Measurements from ENCODE around the gene RABGAP1L.

Gene RABGAP1L

GRCh38 chr1:174828264-174828663, 668.9 kb downstream of the RABGAP1L start:
- H3K27ac ChIP-seq (ENCODE audit: low read depth, low read length): no peak overlapping the region
- no peak overlapping the region for H3K14ac ChIP-seq (ENCODE audit: low read length)
- no peaks in the 10 kb centered on the region for H3K79me1 ChIP-seq (ENCODE audit: low read length)
- H3K27me3 ChIP-seq (ENCODE audit: insufficient read depth, low read length): no peaks in the 10 kb centered on the region
- H3K9ac ChIP-seq (ENCODE audit: low read length): no peak overlapping the region
- no peak overlapping the region for H2AK5ac ChIP-seq (ENCODE audit: low read length)
- H3K23ac ChIP-seq (ENCODE audit: low read length): peak overlapping the region; percentile 30
- no peak overlapping the region for H3K4ac ChIP-seq (ENCODE audit: low read depth, low read length)
- no peaks in the 10 kb centered on the region for H3K4me1 ChIP-seq (ENCODE audit: control insufficient read depth in 1 of 2, insufficient read depth in 2 of 2, low read length in 2 of 2)
- no peak overlapping the region for H2BK5ac ChIP-seq (ENCODE audit: low read depth, low read length, poor library complexity)
- H4K8ac ChIP-seq (ENCODE audit: low read depth, low read length): no peak overlapping the region
- WGBS (ENCODE audit: extremely low coverage, insufficient coverage, insufficient read length): no CpG with 5 or more reads among the region's 3 CpGs
- H4K12ac ChIP-seq (ENCODE audit: low read depth, low read length): no peak overlapping the region
- no peak overlapping the region for H3K4me2 ChIP-seq (ENCODE audit: low read length)
- H3K9me3 ChIP-seq (ENCODE audit: insufficient read depth, low read depth, low read length): no peaks in the 10 kb centered on the region
- H3K36me3 ChIP-seq (ENCODE audit: control insufficient read depth in 1 of 2, insufficient read depth in 2 of 2, low read length in 2 of 2): no peaks in the 10 kb centered on the region
- H3K4me3 ChIP-seq (ENCODE audit: low read depth, low read length): no peak overlapping the region
- no peak overlapping the region for H2BK12ac ChIP-seq (ENCODE audit: low read length)
- no peak overlapping the region for H2BK120ac ChIP-seq (ENCODE audit: insufficient read depth, low read length, poor library complexity)
- H3K79me2 ChIP-seq (ENCODE audit: control insufficient read depth, insufficient read depth, low read length, poor library complexity): no peaks in the 10 kb centered on the region
- no peak overlapping the region for H3K18ac ChIP-seq (ENCODE audit: low read length)
- H4K91ac ChIP-seq (ENCODE audit: low read depth, low read length): no peak overlapping the region
- no peak for DNase-seq
- H2AFZ ChIP-seq (ENCODE audit: insufficient read depth, low read length, poor library complexity): no peak overlapping the region

DNA sequence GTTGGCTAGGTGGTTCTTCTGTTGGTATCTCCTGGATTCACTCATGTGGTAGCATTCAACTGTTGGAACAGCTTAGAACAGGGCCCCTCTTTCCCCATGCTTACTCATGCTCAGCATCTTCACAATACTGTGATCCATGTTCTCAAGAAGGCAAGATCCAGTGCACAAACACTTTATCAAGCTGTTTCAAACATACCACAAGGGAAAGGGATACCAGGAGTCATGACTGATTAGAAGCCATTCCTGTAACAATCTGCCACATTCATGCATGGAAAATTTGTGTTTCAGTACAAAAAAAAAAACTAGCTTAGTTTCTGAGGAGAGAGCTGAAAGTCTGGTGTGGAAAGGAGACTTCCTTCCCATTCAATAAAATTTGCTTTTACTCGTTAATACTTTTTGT, 670.7 kb downstream of the RABGAP1L start:
- no peak overlapping the region for H3K23ac ChIP-seq (ENCODE audit: low read length)
- WGBS (ENCODE audit: extremely low coverage, insufficient coverage, insufficient read length): no CpG with 5 or more reads among the region's 1 CpG

GRCh38 chr1:174836543-174836942, 677.2 kb downstream of the RABGAP1L start:
- WGBS (ENCODE audit: extremely low coverage, insufficient coverage, insufficient read length): no CpG with 5 or more reads among the region's 4 CpGs
- H2AFZ ChIP-seq (ENCODE audit: insufficient read depth, low read length, poor library complexity): no peak overlapping the region
- no peak overlapping the region for H4K12ac ChIP-seq (ENCODE audit: low read depth, low read length)
- H3K27me3 ChIP-seq (ENCODE audit: insufficient read depth, low read length): no peaks in the 10 kb centered on the region
- H3K79me1 ChIP-seq (ENCODE audit: low read length): no peaks in the 10 kb centered on the region
- H3K4ac ChIP-seq (ENCODE audit: low read depth, low read length): no peak overlapping the region
- H3K9ac ChIP-seq (ENCODE audit: low read length): no peak overlapping the region
- H4K91ac ChIP-seq (ENCODE audit: low read depth, low read length): no peak overlapping the region
- H2BK12ac ChIP-seq (ENCODE audit: low read length): no peak overlapping the region
- H2AK5ac ChIP-seq (ENCODE audit: low read length): no peak overlapping the region
- no peak overlapping the region for H2BK5ac ChIP-seq (ENCODE audit: low read depth, low read length, poor library complexity)
- H3K4me2 ChIP-seq (ENCODE audit: low read length): no peak overlapping the region
- H4K8ac ChIP-seq (ENCODE audit: low read depth, low read length): no peak overlapping the region
- H3K4me1 ChIP-seq (ENCODE audit: control insufficient read depth in 1 of 2, insufficient read depth in 2 of 2, low read length in 2 of 2): no peaks in the 10 kb centered on the region
- H3K36me3 ChIP-seq (ENCODE audit: control insufficient read depth in 1 of 2, insufficient read depth in 2 of 2, low read length in 2 of 2): no peaks in the 10 kb centered on the region
- no peaks in the 10 kb centered on the region for H3K9me3 ChIP-seq (ENCODE audit: insufficient read depth, low read depth, low read length)
- H3K27ac ChIP-seq (ENCODE audit: low read depth, low read length): no peak overlapping the region
- H3K18ac ChIP-seq (ENCODE audit: low read length): no peak overlapping the region
- H3K4me3 ChIP-seq (ENCODE audit: low read depth, low read length): no peak overlapping the region
- H2BK120ac ChIP-seq (ENCODE audit: insufficient read depth, low read length, poor library complexity): no peak overlapping the region
- no peaks in the 10 kb centered on the region for H3K79me2 ChIP-seq (ENCODE audit: control insufficient read depth, insufficient read depth, low read length, poor library complexity)
- no peak overlapping the region for H3K23ac ChIP-seq (ENCODE audit: low read length)
- H3K14ac ChIP-seq (ENCODE audit: low read length): no peak overlapping the region
- no peak for DNase-seq

More for the DNA sequence above, 670.7 kb downstream of the RABGAP1L start:
- H3K4me2 ChIP-seq (ENCODE audit: low read length): no peak overlapping the region
- no peak overlapping the region for H4K12ac ChIP-seq (ENCODE audit: low read depth, low read length)
- no peak overlapping the region for H2BK120ac ChIP-seq (ENCODE audit: insufficient read depth, low read length, poor library complexity)
- H3K9me3 ChIP-seq (ENCODE audit: insufficient read depth, low read depth, low read length): no peaks in the 10 kb centered on the region
- no peak overlapping the region for H3K18ac ChIP-seq (ENCODE audit: low read length)
- H3K27ac ChIP-seq (ENCODE audit: low read depth, low read length): no peak overlapping the region
- no peaks in the 10 kb centered on the region for H3K4me1 ChIP-seq (ENCODE audit: control insufficient read depth in 1 of 2, insufficient read depth in 2 of 2, low read length in 2 of 2)
- no peaks in the 10 kb centered on the region for H3K27me3 ChIP-seq (ENCODE audit: insufficient read depth, low read length)
- DNase-seq: no peak
- H2BK5ac ChIP-seq (ENCODE audit: low read depth, low read length, poor library complexity): no peak overlapping the region
- H2BK12ac ChIP-seq (ENCODE audit: low read length): no peak overlapping the region
- H3K14ac ChIP-seq (ENCODE audit: low read length): no peak overlapping the region
- no peaks in the 10 kb centered on the region for H3K79me1 ChIP-seq (ENCODE audit: low read length)
- H2AFZ ChIP-seq (ENCODE audit: insufficient read depth, low read length, poor library complexity): no peak overlapping the region
- H2AK5ac ChIP-seq (ENCODE audit: low read length): no peak overlapping the region
- no peak overlapping the region for H3K4me3 ChIP-seq (ENCODE audit: low read depth, low read length)
- no peak overlapping the region for H3K4ac ChIP-seq (ENCODE audit: low read depth, low read length)
- H4K91ac ChIP-seq (ENCODE audit: low read depth, low read length): no peak overlapping the region
- H4K8ac ChIP-seq (ENCODE audit: low read depth, low read length): no peak overlapping the region
- no peak overlapping the region for H3K9ac ChIP-seq (ENCODE audit: low read length)
- H3K36me3 ChIP-seq (ENCODE audit: control insufficient read depth in 1 of 2, insufficient read depth in 2 of 2, low read length in 2 of 2): no peaks in the 10 kb centered on the region
- H3K79me2 ChIP-seq (ENCODE audit: control insufficient read depth, insufficient read depth, low read length, poor library complexity): no peaks in the 10 kb centered on the region

GRCh38 chr1:174837386-174837785, 678.1 kb downstream of the RABGAP1L start:
- H2AFZ ChIP-seq (ENCODE audit: insufficient read depth, low read length, poor library complexity): no peak overlapping the region
- no peak overlapping the region for H3K4me3 ChIP-seq (ENCODE audit: low read depth, low read length)
- no peaks in the 10 kb centered on the region for H3K79me2 ChIP-seq (ENCODE audit: control insufficient read depth, insufficient read depth, low read length, poor library complexity)
- no peak for DNase-seq
- H3K4me2 ChIP-seq (ENCODE audit: low read length): no peak overlapping the region
- H3K27me3 ChIP-seq (ENCODE audit: insufficient read depth, low read length): no peaks in the 10 kb centered on the region
- H4K12ac ChIP-seq (ENCODE audit: low read depth, low read length): no peak overlapping the region
- no peak overlapping the region for H4K91ac ChIP-seq (ENCODE audit: low read depth, low read length)
- H3K9me3 ChIP-seq (ENCODE audit: insufficient read depth, low read depth, low read length): no peaks in the 10 kb centered on the region
- H2AK5ac ChIP-seq (ENCODE audit: low read length): no peak overlapping the region
- H2BK120ac ChIP-seq (ENCODE audit: insufficient read depth, low read length, poor library complexity): no peak overlapping the region
- H3K36me3 ChIP-seq (ENCODE audit: control insufficient read depth in 1 of 2, insufficient read depth in 2 of 2, low read length in 2 of 2): no peaks in the 10 kb centered on the region
- H3K27ac ChIP-seq (ENCODE audit: low read depth, low read length): no peak overlapping the region
- no peak overlapping the region for H2BK5ac ChIP-seq (ENCODE audit: low read depth, low read length, poor library complexity)
- H3K4ac ChIP-seq (ENCODE audit: low read depth, low read length): no peak overlapping the region
- no peaks in the 10 kb centered on the region for H3K4me1 ChIP-seq (ENCODE audit: control insufficient read depth in 1 of 2, insufficient read depth in 2 of 2, low read length in 2 of 2)
- H4K8ac ChIP-seq (ENCODE audit: low read depth, low read length): no peak overlapping the region
- no peak overlapping the region for H2BK12ac ChIP-seq (ENCODE audit: low read length)
- no peak overlapping the region for H3K23ac ChIP-seq (ENCODE audit: low read length)
- H3K9ac ChIP-seq (ENCODE audit: low read length): no peak overlapping the region
- no peaks in the 10 kb centered on the region for H3K79me1 ChIP-seq (ENCODE audit: low read length)
- H3K18ac ChIP-seq (ENCODE audit: low read length): no peak overlapping the region
- no peak overlapping the region for H3K14ac ChIP-seq (ENCODE audit: low read length)

All from trophoblast cell (in vitro differentiated cells and primary cell).